HG02973 (cell line): ENCODE data around the gene ZNF618.

ENCODE experiments used
- ATAC-seq: cut with Tn5 transposase; IDR thresholded peaks from one replicate; pipeline ENCODE4 v1.9.1; 2021; ENCODE audit warnings: moderate library complexity; ENCODE audit not compliant: unreplicated experiment

Gene ZNF618

DNA sequence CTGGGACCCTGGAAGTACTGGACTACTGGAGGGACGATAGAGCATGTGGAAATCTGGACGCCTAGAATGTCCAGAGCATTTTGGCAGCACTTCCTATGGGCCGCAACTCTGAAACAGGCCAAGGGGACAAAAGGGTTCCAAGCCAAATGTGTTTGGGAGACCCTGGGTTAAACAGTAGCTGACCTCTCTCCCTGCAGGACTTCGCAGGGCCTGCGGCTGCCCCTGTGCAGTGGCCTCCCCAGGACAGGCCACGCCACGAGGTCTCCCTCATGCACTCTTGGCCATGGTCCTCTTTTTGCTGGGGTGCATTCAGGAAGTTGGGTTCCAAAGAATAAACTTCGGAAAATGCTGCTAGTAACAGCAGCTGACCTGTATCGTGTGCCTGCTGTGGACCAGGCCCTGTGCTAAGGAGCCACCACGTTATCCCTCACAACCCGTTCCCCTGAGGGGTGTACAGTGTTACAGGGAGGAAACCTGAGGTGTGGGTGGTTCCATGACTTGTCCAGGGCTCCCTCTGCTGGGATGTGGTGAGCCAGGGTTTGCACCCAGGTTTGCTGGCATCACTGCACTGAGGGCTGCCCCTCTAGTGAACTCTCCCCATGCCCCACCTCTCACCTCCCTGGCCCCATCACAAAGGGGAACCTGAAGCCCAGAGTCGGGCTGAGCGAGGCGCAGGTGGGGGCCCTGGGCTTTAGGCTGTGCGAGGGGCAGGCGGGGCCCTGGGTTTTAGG is 122.6 kb downstream of the ZNF618 start:
- ATAC-seq, result no peak

DNA sequence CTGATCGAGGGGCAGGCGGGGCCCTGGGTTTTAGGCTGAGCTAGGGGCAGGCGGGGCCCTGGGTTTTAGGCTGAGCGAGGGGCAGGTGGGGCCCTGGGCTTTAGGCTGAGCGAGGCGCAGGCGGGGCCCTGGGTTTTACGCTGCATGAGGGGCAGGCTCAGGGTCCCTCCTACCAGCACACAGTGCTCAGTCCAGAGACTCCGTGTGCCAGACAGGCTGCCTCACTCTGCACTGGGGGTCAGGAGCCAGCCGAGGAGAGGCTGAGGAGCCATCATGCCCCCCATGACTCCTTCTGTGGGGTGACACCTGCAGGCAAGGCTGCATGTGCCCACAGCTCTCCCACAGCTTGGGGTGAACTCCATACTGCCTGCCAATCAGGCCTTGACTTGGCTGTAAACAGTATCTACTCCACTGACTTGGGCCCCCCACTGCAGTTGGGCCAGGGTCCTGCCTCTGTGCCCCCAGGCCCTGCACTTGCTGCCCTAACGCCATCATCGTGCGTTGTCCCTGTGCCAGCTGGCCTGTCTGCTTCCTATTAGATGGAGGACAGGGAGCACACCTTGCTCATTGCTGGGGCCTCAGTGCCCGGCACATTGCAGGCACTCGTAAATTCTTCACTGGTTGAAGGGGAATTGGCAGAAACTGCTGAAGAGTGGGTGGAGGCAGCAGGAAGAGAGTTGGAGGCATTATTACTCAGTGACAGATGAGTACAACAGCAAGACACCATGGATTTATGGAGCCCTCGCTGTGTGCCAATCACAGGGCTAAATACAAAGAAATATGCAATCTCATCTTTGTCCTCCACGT is 123.3 kb downstream of the ZNF618 start:
- ATAC-seq, result no peak

DNA sequence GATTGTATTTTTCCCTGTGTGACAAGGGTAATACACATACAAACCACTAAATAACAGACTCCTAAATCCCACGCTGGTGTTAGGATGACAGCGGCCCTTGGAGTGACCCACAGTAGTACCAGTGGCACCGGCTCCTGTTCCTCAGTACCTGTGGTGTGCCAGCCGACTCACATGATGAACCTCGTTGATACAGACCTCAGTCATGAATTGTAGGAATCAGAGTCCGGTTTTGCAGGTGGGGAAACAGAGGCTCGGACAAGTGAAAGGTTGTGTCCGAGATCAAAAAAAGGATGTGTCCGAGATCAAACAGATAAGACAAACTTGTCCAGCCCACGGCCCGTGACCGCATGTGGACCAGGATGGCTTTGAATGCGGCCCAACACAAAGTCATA is 124.0 kb downstream of the ZNF618 start:
- no peak for ATAC-seq

DNA sequence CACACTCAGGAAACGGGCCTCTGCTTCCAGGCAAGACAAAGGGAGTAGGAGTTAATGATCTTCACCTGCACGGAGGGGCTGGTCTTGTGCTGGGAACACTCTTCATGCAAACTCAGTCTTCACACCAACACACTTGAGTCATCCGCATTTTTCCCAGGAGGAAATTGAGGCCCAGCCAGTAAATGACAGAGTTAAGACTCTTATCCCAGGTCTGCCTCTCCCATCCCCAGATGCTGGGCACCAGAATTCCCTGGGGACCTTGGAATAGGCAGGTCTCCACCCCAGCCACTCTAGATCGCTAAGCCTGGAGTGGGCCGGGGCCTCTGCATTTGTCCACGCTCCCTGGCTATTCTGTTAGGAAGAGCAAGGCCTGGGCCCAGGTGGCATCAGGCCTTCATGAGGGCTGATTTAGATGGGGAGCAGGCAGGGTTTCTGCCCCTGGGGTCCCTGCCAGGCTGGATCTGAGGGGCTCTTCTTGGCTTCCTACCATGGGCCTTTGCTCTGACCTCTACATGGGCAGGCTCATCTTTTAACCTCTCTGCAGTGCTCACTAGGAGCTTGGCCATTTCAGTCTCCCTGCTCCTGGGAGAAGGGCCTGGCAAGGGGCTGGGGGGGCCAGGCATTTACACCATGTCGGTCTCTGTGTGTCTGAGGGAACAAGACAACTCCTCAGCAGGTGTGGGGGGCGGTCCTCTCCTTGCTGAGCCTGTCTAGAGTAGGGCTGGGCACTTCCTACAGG is 124.7 kb downstream of the ZNF618 start:
- ATAC-seq, result no peak

DNA sequence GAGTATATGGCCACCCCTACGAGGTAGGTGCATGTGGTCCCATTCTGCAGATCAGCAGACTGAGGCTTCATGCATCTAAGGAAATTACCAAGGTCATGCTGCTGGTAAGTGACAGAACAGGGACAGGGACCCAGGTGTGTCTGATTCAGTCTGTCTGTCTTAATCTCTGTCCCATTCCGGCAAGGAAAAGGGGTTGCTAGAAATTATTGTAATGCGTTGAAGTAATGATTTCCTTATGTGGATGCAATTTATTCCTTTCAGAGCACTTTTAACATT is 125.2 kb downstream of the ZNF618 start:
- ATAC-seq, result no peak

DNA sequence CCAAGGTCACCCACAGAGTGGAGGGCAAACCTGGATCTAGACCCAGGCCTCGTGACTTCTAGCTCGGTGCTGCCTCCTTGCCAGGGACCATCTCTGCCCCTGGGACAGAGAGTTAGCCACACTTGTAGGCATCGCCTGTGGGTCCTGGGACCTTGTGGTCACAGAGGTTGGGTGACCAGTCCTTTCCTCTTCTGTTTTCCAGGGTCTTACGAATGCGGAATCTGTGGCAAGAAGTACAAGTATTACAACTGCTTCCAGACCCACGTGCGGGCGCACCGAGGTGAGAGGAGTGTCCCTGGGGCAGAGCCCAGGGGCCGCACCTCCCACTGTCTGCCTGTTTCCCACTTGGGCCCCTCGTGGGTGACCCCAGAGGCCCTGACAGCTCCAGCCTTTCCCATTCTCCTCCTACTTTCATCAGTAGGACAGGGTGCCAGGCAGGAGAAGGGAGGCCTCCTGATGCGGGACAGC is 125.7 kb downstream of the ZNF618 start:
- ATAC-seq, result no peak

DNA sequence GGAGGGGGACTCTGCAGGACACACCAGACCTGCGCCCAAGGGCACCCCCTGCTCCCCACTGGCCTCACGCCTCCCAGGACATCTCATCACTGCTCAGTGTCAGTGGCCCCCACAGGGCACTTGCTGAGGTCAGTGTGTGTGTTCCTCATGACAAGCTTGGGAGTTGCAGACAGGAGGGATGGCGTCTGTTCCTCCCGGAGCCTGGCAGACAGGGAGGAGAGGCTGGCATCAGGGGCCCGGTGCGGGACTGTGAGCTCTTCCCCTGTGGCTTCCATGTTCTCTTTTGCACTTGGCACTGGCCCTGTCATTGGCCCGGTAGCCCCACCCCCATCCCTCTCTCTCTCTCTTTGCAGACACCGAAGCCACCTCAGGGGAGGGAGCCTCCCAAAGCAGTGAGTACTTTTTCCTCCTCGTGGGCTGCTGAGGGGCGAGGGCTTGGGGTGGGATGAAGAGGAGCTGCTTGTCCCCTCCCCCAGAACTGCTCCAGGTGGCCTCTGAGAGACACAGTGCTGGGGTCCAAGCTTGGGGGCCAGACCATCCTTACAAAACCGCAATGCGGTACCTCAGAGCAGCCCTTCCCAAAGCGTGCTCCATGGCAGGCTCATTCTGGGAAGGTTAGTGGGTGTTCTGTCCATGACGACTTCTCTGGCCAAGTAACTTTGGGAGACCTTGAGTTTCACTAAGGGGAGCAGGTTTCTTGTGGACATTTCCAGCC is 126.3 kb downstream of the ZNF618 start:
- ATAC-seq, result no peak

DNA sequence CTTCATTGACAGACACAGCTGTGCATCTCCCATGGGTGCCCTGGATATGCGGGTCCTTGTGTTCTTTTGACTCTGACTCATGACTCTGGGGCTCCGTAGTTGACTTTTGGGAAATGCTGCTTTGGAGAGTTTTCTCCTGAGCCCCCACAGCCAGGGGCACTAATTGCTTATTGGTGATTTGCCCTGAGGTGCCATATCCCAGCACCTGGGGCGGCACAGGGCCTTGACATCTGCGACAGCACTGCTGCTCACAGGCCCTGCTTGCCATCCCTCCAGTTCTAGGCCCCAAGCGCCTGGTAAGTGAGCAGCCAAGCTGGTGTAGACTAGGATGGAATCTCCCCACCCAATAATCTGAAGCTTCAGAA is 126.9 kb downstream of the ZNF618 start:
- ATAC-seq, result no peak

DNA sequence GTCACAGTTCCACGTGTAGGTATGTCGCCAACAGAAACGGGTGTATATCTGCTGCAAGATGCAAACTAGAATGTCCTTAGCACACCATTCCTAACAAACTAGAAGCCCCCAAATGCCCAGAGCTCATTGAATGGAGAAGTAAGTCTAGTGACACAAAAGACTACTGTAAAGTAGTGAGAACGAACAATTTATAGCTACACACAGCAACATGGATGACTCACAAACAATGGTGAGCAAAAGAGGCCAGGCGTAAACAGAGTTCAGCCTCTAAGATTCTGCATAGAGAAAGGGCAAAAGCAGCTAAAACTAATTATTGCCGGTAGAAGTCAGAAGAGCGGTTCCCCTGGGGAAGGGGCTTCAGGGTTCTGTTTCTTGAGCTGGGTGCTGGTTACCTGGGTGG is 127.2 kb downstream of the ZNF618 start:
- no peak for ATAC-seq

DNA sequence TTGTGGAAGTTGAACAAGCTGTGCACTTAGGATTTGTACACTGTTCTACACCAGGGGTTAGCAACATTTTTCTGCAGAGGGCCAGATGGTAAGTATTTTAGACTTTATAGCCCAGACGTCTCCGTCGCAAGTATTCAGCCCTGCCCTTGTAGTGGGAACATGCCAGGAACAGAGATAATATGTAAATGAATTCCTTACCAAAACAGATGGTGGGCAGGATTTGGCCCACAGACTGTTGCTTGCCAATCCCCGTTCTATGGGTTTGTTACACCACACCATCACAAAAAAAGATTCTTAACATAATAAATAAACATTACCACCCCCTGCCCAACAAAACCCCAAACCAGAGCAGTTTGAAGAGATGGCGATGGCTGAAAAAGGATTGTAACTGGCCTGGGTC is 127.6 kb downstream of the ZNF618 start:
- ATAC-seq, result no peak

DNA sequence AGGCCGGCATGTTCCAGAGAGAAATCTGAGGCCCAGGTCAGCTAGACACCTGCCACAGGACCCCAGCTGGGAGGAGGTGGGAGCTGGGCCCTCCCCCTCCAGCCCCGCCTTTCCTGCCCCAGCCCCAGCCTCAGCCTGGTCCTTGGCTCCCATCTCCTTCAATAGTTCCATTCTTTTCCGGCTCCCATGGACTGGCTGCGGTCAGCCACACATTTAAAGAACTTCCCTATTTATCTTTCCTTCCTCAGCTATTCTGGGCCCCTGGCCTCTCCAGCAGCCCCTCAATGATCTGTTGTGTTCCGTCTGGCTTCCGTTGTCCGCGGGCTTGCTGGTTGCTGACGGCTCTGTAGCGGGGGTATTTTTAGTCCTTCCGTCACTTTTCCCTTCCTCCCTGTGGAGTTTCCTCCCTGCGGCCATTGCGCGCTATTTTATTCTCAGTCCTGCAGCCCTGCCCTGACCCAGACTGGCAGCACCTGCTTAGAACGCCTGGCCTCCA is 128.2 kb downstream of the ZNF618 start:
- ATAC-seq, result no peak

DNA sequence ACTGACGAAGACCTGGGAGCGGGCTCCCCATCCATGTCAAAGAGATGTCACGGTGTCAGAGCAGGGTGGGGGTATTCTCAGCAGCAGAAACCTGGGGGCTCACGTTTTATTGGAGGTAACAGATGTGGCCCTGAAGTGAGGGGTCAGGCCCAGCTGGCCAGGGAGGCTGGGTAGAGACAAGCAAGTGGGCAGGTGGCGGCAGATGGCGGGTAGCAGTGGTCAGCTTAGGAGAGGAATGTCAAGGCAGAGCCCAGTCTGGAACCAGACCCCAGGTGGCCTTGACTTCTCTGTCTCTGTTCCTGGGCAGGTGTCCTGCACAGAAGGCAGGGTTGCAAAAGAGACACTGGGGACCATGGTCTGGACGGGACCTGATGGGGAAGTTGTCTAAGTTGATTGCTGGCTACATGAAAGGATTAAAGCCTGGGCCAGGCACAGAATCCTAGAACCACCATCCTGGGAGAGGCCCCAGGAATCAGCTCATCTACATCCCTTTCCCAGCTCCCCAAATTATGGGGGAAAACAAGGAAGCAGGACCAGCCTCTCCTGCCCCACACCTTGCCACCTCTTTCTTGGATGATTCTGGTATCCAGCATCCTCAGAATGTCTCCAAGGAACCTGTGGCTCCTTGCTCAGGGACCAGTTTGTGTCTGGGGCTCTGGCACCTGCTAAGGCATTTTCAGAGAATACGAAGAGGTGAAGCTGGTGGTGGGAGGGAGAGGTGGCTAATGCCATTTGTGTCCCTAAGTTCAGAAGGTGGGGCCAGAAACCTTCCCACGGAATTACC is 129.5 kb downstream of the ZNF618 start:
- ATAC-seq, result no peak

DNA sequence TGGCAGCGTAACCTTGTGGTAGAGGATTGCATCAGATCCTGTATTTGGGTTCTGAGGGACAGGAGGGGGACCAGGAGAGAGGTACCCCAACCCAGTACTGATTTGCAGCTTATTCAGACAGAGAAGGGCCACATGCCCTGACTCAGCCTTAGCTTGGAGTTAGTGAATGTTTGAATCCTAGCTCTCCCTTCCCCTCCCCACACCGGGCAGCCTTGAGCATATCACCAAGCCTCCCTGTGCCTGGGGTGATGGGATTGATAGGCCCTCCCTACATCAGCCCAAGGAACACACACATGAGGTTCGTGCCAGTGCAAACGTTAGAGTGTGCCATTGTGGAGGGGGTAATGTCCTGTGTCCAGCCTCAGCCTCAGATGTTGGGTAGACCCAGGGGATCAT is 130.0 kb downstream of the ZNF618 start:
- no peak for ATAC-seq

DNA sequence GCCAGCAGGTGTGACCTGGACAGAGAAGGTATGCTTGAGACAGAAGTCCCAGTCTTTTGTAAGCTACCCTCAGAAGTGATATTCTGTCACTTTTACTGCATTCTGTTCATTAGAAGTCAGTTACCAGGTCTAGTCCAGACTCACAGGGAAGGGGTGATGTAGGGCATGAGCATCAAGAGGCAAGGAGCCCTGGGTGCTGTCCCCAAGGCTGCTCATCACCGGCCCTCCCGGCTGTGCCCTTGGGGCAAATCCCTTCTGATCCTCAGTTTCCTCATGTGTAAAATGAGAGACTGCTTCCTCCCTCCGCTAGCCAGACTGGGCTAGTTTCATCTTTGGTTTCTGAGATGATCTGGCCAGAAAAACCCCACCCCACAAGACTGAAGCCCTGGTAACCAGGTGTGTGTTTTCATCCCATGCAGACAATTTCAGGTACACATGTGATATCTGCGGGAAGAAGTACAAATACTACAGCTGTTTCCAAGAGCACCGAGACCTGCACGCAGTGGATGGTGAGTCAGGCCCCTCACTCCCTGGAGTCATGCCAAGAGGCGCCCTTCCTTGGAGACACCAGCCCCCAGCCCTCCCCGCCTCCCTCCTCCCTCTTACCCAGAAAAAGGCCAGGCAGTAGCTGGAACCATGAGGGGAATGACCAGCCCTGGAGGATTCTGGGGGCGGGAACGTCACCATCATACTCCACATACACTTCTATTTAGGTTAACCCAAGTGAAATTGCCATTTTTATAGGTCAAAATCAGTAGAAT is 131.0 kb downstream of the ZNF618 start:
- no peak for ATAC-seq

DNA sequence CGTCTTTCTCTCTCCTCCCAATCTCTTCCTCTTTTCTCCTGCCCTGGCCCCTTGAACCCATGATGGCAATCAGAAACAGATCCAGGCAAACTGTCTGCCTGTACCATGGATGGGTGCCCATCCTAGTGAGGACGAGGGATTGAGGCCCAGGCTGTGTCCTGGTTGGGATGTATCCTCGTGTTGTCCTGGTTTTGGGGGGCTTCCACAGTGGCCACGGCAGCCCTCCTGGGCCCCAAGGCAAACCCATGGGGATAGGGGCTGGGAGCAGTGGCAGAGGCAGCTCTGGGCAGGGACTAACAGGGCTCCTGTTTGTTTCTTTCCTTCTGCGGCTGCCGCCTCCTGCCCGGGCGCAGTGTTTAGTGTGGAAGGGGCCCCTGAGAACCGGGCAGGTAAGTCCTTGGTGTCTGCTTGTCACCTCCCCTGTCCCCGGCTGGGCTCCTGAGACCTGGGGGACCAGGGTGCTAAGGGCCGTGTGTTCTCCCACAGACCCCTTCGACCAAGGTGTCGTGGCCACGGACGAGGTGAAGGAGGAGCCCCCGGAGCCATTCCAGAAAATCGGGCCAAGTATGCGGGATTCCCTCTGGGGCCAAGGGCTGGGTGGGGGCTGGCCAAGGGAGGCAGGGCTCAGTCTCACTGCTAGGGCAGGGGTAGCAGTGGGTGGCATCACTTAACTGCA is 132.0 kb downstream of the ZNF618 start:
- no peak for ATAC-seq

DNA sequence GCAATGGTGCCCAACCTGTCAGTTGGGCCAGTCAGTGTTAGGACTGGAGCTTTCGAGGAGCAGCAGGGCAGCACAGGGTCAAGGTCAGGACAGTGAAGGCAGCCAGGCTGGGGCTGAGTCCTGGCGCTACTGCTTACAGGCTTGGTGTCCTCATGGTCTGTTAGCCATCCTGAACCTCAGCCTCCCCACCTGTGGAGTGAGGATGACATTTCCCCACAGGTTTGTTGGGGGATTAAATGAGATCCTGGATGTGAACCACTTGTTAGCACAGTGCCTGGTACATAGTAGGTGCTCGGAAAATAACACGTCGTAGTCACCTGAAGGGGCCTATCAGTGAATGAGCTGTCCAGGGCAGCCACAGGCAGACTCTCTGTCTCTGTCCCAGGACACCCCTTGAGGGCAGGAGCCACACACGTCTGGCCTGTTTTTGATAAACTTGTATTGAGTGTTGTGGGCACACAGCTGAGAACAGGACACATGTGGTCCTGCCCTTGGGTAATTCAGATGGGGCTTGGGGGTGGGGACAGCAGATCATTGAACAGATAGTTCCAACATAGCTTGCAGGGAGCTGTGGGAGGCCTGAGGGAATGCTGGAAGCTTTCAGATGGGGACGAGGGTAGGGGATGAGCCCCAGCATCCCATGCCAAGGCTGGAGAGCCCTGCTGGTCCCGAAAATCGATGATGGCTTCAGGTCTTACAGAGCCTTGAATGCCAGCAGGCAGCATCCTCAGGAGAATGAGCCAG is 132.7 kb downstream of the ZNF618 start:
- no peak for ATAC-seq

DNA sequence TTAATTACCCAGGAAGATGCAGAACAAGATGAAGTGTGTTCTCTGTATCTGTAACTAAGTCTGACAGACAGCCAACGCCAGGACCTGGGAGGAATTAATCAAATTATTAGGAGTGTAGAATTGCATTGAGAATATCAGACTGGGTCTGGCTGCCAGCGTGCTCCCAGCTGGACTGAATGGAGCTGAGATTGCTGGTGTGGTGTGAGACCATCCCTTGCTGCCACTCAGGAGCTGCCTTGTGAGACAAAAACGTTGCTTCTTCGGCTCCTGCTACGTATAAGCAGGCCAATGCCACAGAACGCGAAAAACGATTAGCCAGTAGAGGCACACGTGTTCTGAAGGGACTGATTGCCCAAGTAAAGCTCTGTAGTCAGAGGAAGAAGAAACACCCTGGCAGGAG is 135.2 kb downstream of the ZNF618 start:
- ATAC-seq, result no peak

DNA sequence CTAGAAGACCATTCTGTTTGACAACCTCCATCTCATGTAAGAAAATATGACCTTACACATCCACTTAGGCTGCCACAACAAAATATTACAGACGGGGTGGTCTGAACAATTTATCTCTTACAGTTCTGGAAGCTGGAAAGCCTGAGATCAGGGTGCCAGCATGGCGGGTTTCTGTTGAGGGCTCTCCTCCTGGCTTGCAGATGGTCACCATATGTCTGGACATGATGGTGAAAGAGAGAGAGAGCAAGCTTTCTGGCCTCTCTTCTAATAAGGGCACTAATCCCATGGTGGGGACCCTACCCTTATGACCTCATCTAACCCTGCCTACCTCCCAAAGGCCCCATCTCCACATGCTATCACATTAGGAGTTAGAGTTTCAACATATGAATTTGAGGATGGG is 136.0 kb downstream of the ZNF618 start:
- ATAC-seq, result no peak
